ENCODE results near the gene CORO2B.
"Not testable (repeated sequence)": the region's sequence is repeated elsewhere in the genome, so short reads cannot be mapped to it uniquely, and the experiment has no call there.

The CORO2B gene

GRCh38 chr15:68743256-68743655, 164.5 kb downstream of the CORO2B start:
- DNase-seq = no peak

- DNase-seq = no peak
Observed at GRCh38 chr15:68749365-68749764, 170.6 kb downstream of the CORO2B start.

- DNase-seq = no peak
Observed at GRCh38 chr15:68749793-68750192, 171.0 kb downstream of the CORO2B start.

DNA sequence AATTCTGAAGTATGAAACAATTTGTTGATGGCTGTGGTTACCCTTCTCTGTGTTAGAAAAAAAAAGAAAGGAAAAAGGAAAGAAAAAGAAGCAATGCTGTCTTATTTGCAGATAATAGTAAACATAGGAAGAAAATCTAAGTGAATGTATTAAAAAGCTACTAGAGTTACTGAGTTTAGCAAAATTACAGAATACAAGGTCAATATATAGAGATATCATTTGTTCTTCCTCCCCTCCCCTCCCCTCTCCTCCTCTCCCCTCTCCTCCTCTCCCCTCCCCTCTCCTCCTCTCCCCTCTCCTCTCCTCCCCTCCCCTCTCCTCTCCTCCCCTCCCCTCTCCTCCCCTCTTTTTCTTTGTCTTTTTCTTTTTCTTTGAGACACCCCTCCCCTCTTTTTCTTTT, 172.8 kb downstream of the CORO2B start:
- no peak for DNase-seq

GRCh38 chr15:68755731-68756130, 176.9 kb downstream of the CORO2B start:
- no peak for DNase-seq

DNA sequence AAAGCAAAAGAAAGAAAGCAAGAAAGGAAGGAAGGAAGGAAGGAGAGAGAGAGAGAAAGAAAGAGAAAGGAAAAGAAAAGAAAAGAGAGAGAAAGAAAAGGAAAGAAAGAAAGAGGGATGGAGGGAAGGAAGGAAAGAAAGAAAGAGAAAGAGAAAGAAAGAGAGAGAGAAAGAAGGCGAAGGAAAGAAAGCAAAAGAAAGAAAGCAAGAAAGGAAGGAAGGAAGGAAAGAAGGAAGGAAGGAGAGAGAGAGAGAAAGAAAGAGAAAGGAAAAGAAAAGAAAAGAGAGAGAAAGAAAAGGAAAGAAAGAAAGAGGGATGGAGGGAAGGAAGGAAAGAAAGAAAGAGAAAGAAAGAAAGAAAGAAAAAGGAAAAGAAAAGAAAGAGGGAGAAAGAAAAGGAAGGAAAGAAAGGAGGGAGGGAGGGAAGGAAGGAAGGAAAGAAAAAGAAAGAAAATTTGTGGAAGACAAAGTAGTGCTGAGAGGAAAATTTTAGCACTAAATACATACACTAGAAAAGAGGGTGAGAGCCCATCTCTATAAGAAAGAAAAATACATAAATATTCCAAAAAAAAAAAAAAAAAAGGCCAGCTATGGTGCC, 181.3 kb downstream of the CORO2B start:
- DNase-seq = not testable (repeated sequence)

DNA sequence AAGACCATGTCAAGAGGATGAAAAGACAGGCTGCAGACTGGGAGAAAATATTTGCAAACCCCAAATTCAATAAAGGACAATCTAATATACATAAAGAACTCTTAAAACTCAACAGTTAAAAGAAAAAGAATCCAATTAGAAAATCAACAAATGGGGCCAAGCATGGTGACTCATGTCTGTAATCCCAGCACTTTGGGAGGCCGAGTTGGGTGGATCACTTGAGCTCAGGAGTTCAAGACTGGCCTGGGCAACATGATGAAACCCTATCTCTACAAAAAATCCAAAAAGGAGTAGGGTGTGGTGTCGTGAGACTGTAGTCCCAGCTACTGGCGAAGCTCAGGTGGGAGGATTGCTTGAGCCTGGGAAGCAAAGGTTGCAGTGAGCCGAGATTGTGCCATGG, 184.3 kb downstream of the CORO2B start:
- no peak for DNase-seq

GRCh38 chr15:68764090-68764489, 185.3 kb downstream of the CORO2B start:
- no peak for DNase-seq

DNA sequence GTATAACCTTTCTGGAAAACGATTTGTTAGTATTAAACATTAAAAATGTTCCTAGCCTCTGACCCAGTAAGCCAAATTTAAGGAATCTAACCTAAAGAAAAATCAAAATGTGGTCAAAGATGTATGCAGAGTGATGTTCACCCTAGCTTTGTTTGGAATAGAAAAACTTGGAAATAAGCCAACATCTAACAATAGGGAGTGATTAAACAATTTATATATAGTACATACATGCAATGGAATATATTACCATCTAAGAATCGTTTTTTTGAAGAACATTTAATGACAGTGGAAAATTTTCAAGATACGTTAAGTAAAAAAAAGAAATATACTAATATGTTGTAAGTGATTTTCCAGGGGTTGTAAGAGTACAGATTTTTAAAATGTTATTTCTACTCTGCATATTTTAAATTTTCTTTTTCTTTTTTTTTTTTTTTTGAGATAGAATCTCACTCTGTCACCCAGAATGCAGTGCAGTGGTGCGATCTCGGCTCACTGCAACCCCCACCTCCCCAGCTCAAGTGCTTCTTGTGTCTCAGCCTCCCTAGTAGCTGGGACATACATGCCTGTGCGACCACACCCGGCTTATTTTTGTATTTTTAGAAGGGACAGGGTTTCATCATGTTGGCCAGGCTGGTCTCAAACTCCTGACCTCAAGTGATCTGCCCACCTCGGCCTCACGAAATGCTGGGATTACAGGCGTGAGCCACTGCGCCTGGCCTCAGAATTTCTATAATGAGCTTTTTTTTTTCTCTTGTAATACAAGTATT, 187.0 kb downstream of the CORO2B start:
- DNase-seq = no peak

GRCh38 chr15:68767833-68768232, 189.0 kb downstream of the CORO2B start:
- DNase-seq = no peak

GRCh38 chr15:68768321-68768720, 189.5 kb downstream of the CORO2B start:
- DNase-seq = no peak

DNA sequence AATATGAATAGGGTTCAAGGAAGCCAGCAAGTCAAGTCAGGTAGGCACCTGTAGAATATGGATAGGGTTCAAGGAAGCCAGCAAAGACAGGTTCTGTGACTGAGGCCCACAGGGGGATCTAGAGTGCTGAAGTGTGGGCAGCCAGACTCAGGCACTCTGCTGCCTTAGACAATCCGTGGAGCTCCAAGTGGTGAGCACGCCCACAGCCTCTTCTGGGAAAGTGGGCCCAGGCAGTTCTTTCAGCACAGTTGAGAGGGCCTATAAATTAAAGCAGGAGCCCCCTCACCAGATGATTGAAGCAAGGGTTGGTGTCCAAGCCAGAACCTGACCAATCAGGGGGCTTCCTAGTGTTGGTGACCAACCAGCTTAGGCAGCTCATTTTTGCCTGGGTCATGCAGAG, 190.9 kb downstream of the CORO2B start:
- no peak for DNase-seq

GRCh38 chr15:68770216-68770615, 191.4 kb downstream of the CORO2B start:
- no peak for DNase-seq

DNA sequence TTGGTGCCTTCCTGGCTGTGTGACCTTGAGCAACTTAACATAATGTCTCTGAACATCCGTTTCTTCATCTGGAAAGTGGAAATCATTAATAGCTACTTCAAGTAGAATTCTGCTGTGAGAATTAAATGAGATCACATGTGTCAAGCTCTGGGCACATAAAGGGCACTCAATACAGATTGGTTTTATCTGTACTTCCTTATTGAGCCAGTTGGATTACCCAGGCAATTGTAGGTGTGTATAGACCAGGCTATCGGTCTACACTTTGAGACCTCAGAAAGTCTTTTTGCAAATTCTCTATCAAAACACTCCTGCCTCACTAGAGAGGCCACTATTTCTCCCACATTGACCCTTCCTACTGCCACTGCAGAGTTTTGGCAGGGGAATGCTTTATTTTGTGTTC, 194.2 kb downstream of the CORO2B start:
- no peak for DNase-seq

- no peak for DNase-seq
Observed at GRCh38 chr15:68774120-68774519, 195.3 kb downstream of the CORO2B start.

DNA sequence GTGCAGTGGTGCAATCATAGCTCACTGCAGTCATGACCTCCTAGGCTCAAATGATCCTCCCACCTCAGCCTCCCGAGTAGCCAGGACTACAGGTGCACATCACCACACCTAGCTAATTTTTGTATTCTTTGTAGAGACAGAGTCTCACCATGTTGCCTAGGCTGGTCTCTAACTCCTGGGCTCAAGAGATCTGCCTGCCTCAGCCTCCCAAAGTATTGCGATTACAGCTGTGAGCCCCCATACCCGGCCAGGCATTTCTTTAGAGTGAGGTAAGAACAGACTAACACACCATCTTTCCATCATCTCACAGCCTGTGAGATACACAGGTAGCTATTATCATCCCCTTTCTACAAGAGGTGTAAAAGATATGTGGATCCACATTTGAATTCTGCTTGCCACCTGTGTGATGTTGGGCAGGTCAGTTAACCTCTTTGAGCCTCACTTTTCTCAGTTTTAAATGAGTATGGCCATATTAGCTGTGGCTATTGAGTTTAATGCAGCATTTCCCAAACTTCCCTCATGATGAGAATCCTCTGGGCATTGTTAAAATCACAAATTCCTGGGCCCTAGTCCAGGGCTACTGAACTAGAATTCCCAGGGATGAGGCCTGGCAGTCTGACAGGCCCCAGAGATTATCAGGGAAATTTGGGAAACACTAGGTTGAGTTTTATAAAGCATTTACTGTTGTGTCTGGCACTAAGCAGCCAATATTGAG, 195.9 kb downstream of the CORO2B start:
- no peak for DNase-seq

DNA sequence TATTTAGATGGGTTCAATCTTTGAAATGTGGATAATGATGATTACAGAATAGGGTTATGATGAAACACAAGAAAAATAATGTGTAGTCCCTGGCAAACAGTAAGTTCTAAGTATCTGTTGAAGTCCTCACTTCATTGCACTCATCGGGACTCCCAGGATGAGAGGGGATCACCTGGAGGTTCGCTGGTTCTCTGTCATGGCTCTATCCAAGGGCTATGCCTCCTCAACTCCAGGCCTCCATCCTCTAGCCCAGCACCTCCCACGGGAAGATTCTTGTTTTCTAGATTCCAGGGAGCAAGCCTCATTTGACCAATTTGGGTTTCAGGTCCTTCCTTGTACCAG, 196.4 kb downstream of the CORO2B start:
- DNase-seq = no peak

DNA sequence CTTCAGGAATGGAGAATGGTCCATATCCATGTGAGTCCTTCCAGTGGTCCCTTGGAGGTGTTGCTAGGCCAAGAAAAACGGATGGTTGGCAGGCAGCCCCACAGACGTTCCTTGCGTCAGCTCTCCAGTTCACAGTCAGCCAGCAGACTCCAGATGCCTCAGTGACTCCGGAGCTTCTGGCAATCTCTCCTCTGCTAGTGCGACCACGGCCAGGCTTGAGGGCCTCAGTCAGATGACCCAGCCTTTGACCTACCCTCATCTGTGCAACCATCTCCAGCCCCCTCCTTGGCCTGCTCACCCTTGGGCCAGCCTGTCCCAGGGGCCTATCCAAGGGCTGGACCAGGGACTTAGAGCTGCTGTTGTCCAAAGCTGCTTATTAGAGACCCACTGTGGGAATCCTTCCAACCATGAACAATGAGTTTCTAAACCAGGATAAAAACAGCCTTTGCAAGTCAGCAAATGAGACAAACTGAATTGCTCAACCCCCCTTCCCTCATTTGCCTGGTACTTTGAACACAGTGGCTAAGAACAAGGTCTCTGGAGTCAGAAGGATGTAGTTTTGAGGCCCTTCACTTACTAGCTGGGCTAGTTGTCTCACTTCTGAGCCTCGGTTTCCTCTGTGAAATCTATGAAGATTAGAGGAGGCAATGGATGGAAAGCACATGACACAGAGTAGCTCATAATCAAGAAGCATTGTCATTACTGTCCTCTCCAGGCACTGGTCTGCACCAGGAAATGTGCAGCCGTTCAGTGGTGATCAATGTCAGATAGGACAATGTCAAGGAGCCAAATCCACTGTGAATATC, 197.1 kb downstream of the CORO2B start:
- no peak for DNase-seq

GRCh38 chr15:68776477-68777270, 197.9 kb downstream of the CORO2B start:
- no peak for DNase-seq
